Tibial artery (tissue), 4 donors: ENCODE measurements around the gene CRTC1.

Experiments used
- DNase-seq, 2 donors: peaks; one replicate each; pipeline ENCODE4 v3.0.0-alpha.2; 2019
- H3K27ac ChIP-seq, 2 donors: fragments of 200-600 bp; sonication (generic) in 1 of 2; 1 replicate in 1 of 2; 2 replicates in 1 of 2; pipeline ENCODE4 v1.5.1; 2018 to 2019; ENCODE audit warnings: mild to moderate bottlenecking in 1 of 2
- H3K27me3 ChIP-seq, 2 donors: fragments of 200-600 bp; sonication (generic) in 1 of 2; one replicate each; pipeline versions ENCODE4 v1.5.1 to v1.6.0; 2016 to 2019
- H3K36me3 ChIP-seq, 3 donors: fragments of 200-600 bp; sonication (generic) in 2 of 3; one replicate each; pipeline ENCODE4 v1.5.1; 2016 to 2019; ENCODE audit warnings: mild to moderate bottlenecking in 2 of 3
- H3K4me1 ChIP-seq, 4 donors: fragments of 200-600 bp; sonication (generic) in 2 of 4; 1 replicate in 3 of 4; 2 replicates in 1 of 4; pipeline ENCODE4 v1.5.1; 2016 to 2019
- H3K4me3 ChIP-seq, 2 donors: fragments of 200-600 bp; sonication (generic) in 1 of 2; 1 replicate in 1 of 2; 2 replicates in 1 of 2; pipeline ENCODE4 v1.5.1; 2018 to 2019; ENCODE audit warnings: mild to moderate bottlenecking in 2 of 2
- H3K9me3 ChIP-seq, 3 donors: fragments of 200-600 bp; sonication (generic) in 1 of 3; one replicate each; pipeline ENCODE4 v1.5.1; 2016 to 2019
- intact Hi-C: fragments of 100-400 bp; cut with DNase I; formaldehyde crosslinking; loops from one replicate; pipeline ENCODE4 v1.15.0; 2023; ENCODE audit warnings: low total_unique reads
- TF ChIP-seq, protein P1 (sequence below), 2 experiments: fragments of 200-600 bp in 1 of 2; fragments of 450-650 bp in 1 of 2; IDR thresholded peaks; one replicate each; pipeline ENCODE4 v1.5.1; 2017 to 2019; ENCODE audit warnings: antibody characterized with exemption in 2 of 2, mild to moderate bottlenecking in 1 of 2, moderate library complexity in 1 of 2

Gene CRTC1

DNA sequence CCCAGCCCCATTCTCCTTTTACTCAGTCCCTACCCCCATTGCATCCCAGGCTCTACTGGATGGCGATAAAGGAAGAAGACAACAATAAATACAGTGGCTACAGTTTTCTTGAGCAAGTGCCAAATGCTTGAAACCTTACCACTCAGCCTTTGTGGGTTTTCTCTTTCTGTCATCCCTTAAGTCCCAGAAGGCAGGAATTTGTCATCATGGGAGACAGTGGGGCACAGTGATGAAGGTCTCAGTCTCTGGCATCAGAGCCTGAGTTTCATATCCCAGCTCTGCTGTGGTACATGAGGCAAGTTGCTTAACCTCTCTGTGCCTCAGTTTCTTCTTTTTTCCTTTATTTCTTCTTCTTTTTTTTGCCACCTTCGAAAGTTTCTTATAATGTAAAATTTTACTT, 112.8 kb downstream of the CRTC1 start:
- no peak overlapping the region for H3K4me3 ChIP-seq
- no peaks in the 10 kb centered on the region for H3K36me3 ChIP-seq
- H3K9me3 ChIP-seq = no peaks in the 10 kb centered on the region
- peaks cover 0 to 9% (median 6%) of the 10 kb centered on the region in 4 donors for H3K4me1 ChIP-seq
- DNase-seq = no peak
- H3K27ac ChIP-seq = no peak overlapping the region
- intact Hi-C loops = no loop called here
- peaks cover 0 to 71% of the 10 kb centered on the region in 2 donors for H3K27me3 ChIP-seq
- TF ChIP-seq, protein P1, sequence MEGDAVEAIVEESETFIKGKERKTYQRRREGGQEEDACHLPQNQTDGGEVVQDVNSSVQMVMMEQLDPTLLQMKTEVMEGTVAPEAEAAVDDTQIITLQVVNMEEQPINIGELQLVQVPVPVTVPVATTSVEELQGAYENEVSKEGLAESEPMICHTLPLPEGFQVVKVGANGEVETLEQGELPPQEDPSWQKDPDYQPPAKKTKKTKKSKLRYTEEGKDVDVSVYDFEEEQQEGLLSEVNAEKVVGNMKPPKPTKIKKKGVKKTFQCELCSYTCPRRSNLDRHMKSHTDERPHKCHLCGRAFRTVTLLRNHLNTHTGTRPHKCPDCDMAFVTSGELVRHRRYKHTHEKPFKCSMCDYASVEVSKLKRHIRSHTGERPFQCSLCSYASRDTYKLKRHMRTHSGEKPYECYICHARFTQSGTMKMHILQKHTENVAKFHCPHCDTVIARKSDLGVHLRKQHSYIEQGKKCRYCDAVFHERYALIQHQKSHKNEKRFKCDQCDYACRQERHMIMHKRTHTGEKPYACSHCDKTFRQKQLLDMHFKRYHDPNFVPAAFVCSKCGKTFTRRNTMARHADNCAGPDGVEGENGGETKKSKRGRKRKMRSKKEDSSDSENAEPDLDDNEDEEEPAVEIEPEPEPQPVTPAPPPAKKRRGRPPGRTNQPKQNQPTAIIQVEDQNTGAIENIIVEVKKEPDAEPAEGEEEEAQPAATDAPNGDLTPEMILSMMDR (IDR thresholded peaks at IDR 0.05) = no peak

DNA sequence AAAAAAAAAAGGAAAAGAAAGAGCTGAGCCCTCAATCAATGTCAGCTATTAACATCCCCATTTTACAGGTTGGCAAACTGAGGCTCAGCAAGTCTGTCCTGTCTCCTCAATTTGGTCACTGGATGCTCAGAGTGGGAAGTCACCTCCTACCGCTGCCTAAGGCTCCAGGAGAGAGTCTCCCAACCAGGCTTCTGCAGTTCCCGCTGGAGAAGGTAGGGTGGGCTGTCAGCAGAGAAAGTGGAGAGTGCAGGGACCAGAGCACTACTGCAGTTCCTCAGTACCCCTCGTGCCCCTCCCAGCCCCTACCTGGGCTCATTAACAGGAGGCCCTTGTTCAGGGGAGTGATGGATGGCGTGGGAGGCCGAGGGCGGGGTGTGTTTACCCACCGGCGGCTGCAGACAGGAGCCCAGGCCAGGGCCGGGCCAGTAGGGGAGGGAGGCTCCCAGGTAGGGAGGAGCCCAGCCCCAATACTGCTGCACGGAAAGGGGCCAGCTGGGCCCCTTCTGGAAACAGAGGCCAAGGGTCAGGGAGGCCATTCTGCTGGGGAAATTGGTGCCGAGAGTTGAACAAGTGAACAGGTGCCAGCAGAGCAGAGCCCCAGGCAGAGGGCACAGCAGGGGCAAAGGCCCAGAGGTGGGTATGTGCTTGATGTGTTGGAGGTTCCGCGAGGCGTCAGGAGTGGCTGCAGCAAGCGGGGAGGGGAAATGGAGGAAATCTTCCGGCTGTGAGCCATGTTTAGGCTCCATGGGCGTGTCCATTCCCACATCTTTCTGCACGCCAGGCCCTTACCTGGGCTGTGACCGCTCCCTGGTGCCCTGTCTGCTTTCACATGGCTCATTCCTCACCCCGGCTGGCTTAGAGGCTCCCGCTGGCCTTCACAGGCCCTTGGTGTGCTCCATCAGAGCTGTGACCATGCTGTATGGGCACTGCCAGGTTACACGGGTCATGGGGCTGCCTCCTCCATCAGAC, 115.2 kb downstream of the CRTC1 start:
- DNase-seq = no peak
- peaks cover 0 to 9% (median 5%) of the 10 kb centered on the region in 4 donors for H3K4me1 ChIP-seq
- H3K27me3 ChIP-seq = peaks cover 0 to 67% of the 10 kb centered on the region in 2 donors
- TF ChIP-seq, protein P1 (IDR thresholded peaks at IDR 0.05) = no peak
- intact Hi-C loops = no loop called here
- H3K4me3 ChIP-seq = no peak overlapping the region
- no peaks in the 10 kb centered on the region for H3K9me3 ChIP-seq
- H3K36me3 ChIP-seq = no peaks in the 10 kb centered on the region
- no peak overlapping the region for H3K27ac ChIP-seq

DNA sequence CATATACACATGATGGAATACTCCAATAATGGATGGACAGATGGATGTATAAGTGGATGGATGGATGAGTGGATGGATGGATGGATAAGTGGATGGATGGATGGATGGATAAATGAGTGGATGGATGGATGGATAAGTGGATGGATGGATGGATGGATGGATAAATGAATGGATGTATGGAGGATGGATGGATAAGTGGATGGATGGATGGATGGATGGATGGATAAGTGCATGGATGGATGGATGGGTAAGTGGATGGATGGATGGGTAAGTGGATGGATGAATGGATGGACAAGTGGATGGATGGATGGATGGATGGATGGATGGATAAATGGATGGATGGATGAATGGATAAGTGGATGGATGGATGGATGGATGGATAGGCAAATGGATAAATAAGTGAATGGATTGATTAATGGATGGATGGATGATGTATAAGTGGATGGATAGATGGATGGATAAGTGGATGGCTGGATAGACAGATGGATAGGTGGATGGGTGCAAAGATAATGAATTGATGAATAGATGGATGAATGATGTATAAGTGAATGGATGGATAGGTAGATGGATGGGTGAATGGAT, 116.0 kb downstream of the CRTC1 start:
- intact Hi-C loops = no loop called here

DNA sequence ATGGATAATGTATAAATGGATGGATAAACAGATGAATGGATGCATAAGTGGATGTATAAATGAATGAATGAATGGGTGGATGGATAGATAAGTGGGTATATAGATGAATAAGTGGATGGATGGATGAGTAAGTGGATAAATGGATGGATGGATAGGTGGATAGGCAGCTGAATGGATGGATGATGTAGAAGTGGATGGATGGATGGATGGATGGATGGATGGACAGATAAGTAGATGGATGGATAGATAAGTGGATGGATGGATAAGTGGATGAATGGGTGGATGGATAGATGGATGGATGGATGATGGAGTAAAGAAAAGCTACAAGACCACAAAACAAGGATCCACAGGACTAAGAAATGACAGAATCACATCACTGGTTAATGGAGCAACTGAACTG, 116.6 kb downstream of the CRTC1 start:
- no peak overlapping the region for H3K4me3 ChIP-seq
- TF ChIP-seq, protein P1 (IDR thresholded peaks at IDR 0.05) = no peak

More for the DNA sequence above, 116.0 kb downstream of the CRTC1 start:
- DNase-seq = no peak
- no peaks in the 10 kb centered on the region for H3K9me3 ChIP-seq
- no peaks in the 10 kb centered on the region for H3K36me3 ChIP-seq
- TF ChIP-seq, protein P1 (IDR thresholded peaks at IDR 0.05) = no peak
- H3K27me3 ChIP-seq = peaks cover 0 to 75% of the 10 kb centered on the region in 2 donors
- H3K4me1 ChIP-seq = peaks cover 0 to 9% (median 5%) of the 10 kb centered on the region in 4 donors
- H3K4me3 ChIP-seq = no peak overlapping the region
- H3K27ac ChIP-seq = no peak overlapping the region

DNA sequence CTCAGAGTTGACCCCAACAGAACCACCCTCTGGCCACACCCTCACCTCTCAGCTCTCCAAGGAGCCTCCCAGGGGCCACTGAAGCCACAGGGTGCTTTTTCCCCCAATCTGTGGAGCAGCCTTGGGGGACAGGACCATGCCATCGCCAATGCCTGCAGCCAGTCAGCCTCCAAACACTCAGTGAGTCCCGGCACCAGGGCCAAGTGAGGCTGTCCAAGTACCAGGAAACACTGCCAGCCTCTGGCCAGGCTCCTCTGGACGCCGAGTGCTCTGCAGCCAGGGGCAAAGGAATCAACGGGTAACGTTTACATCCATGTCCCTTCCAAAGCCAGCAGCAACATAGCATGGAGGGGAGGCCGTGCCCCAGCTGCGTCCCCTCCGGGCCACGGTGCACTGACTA, 117.2 kb downstream of the CRTC1 start:
- H3K36me3 ChIP-seq = no peaks in the 10 kb centered on the region
- DNase-seq = no peak
- peaks cover 0 to 6% (median under 1%) of the 10 kb centered on the region in 4 donors for H3K4me1 ChIP-seq
- no peak overlapping the region for H3K27ac ChIP-seq
- H3K4me3 ChIP-seq = no peak overlapping the region
- H3K27me3 ChIP-seq = peaks cover 0 to 75% of the 10 kb centered on the region in 2 donors
- TF ChIP-seq, protein P1 (IDR thresholded peaks at IDR 0.05) = no peak
- no peaks in the 10 kb centered on the region for H3K9me3 ChIP-seq
- intact Hi-C loops = no loop called here

More for the DNA sequence above, 116.6 kb downstream of the CRTC1 start:
- peaks cover 0 to 75% of the 10 kb centered on the region in 2 donors for H3K27me3 ChIP-seq
- H3K36me3 ChIP-seq = no peaks in the 10 kb centered on the region
- no peaks in the 10 kb centered on the region for H3K9me3 ChIP-seq
- no peak overlapping the region for H3K27ac ChIP-seq
- DNase-seq = no peak
- intact Hi-C loops = no loop called here
- H3K4me1 ChIP-seq = peaks cover 0 to 9% (median 5%) of the 10 kb centered on the region in 4 donors
